Ovary (tissue), 3 donors: ENCODE data around the gene MXRA5.

Experiments used
- POLR2A ChIP-seq: fragments of 450-650 bp; IDR thresholded peaks from one replicate; pipeline ENCODE4 v1.6.1; 2017; ENCODE audit warnings: antibody characterized with exemption, mild to moderate bottlenecking, moderate library complexity
- TF ChIP-seq, protein P1 (sequence below), 3 donors: fragments of 450-650 bp in 2 of 3; fragments of 200-600 bp in 1 of 3; IDR thresholded peaks; one replicate each; pipeline versions ENCODE4 v1.5.1 to v1.8.0; 2016 to 2022; ENCODE audit warnings: antibody characterized with exemption in 3 of 3, mild to moderate bottlenecking in 1 of 3
- donor health status: DM: no; HTN: no; CAD: no.

GRCh38 chrX:3351276-3351675 lies 4.8 kb upstream of the MXRA5 start:
- TF ChIP-seq POLR2A = no peak
- TF ChIP-seq, protein P1, sequence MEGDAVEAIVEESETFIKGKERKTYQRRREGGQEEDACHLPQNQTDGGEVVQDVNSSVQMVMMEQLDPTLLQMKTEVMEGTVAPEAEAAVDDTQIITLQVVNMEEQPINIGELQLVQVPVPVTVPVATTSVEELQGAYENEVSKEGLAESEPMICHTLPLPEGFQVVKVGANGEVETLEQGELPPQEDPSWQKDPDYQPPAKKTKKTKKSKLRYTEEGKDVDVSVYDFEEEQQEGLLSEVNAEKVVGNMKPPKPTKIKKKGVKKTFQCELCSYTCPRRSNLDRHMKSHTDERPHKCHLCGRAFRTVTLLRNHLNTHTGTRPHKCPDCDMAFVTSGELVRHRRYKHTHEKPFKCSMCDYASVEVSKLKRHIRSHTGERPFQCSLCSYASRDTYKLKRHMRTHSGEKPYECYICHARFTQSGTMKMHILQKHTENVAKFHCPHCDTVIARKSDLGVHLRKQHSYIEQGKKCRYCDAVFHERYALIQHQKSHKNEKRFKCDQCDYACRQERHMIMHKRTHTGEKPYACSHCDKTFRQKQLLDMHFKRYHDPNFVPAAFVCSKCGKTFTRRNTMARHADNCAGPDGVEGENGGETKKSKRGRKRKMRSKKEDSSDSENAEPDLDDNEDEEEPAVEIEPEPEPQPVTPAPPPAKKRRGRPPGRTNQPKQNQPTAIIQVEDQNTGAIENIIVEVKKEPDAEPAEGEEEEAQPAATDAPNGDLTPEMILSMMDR (IDR thresholded peaks at IDR 0.05) = no peak
